ENCODE results near the gene RSPH3. TPM values are rescaled to one million over a fixed set of nuclear protein-coding genes. Genes with fewer than 3 reads are reported as not detected.

RSPH3 gene
- total RNA-seq, 1 experiment from 2014 or later = 3.0 TPM

DNA sequence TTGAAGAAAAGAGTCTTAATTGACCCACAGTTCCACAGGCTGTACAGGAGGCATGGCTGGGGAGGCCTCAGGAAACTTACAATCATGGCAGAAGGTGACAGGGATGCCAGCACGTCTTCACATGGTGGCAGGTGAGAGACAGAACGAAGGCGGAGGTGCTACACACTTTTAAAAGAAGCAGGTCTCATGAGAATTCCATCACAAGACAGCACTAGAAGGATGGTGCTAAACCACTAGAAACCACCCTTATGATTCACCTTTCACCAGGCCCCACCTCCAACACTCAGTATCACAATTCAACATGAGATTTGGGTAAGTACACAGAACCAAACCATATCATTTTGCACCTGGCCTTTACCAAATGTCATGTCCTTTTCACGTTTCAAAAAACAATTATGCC is 23.9 kb upstream of the RSPH3 start:
- H3K9me3 ChIP-seq = peaks cover 6% of the 10 kb centered on the region; the same call in 1 of the 2 replicates
- CTCF ChIA-PET = no interaction called here
- no peak for TF ChIP-seq CTCF (IDR thresholded peaks at IDR 0.05; ENCODE audit: insufficient read depth in 1 of 2, low read depth in 1 of 2, low read length in 1 of 2, severe bottlenecking in 1 of 2, unreplicated experiment in 1 of 2)
- no peak overlapping the region for H3K4me3 ChIP-seq (ENCODE audit: low read depth, low read length)
- intact Hi-C loops (cut with micrococcal nuclease; ENCODE audit: unreplicated experiment) = no loop called here
- Mint-ChIP-seq H3K27ac (ENCODE audit: unreplicated experiment) (no peak overlapping the region), H3K9me3 (ENCODE audit: unreplicated experiment) (peaks cover 43% of the 10 kb centered on the region), H3K36me3 (ENCODE audit: insufficient read depth, unreplicated experiment) (no peaks in the 10 kb centered on the region), H3K4me1 (ENCODE audit: low read depth, unreplicated experiment) (peaks cover 1% of the 10 kb centered on the region), H3K4me3 (ENCODE audit: unreplicated experiment) (no peak overlapping the region), H3K27me3 (ENCODE audit: insufficient read depth, unreplicated experiment) (peaks cover 8% of the 10 kb centered on the region)
- H3K27me3 ChIP-seq (replicated peaks; ENCODE audit: control insufficient read depth, insufficient read depth, low read length) = no peaks in the 10 kb centered on the region
- no TSS peak for BruUV-seq (replicated peaks)
- no peak for DNase-seq
- H3K36me3 ChIP-seq (ENCODE audit: control insufficient read depth, insufficient read depth, low read length) = no peaks in the 10 kb centered on the region
- H3K4me1 ChIP-seq = no peaks in the 10 kb centered on the region; the same call in 1 of the 2 replicates
- POLR2A ChIA-PET = no interaction called here

GRCh38 chr6:159020011-159020410 is 20.0 kb upstream of the RSPH3 start:
- CTCF ChIA-PET = no interaction called here
- BruUV-seq (replicated peaks) = no TSS peak
- H3K4me1 Mint-ChIP-seq (ENCODE audit: low read depth, unreplicated experiment) = peaks cover 7% of the 10 kb centered on the region
- TF ChIP-seq CTCF (IDR thresholded peaks at IDR 0.05; ENCODE audit: insufficient read depth in 1 of 2, low read depth in 1 of 2, low read length in 1 of 2, severe bottlenecking in 1 of 2, unreplicated experiment in 1 of 2) = no peak
- H3K4me3 ChIP-seq (ENCODE audit: low read depth, low read length) = no peak overlapping the region
- no peaks in the 10 kb centered on the region for H3K36me3 Mint-ChIP-seq (ENCODE audit: insufficient read depth, unreplicated experiment)
- H3K36me3 ChIP-seq (ENCODE audit: control insufficient read depth, insufficient read depth, low read length) = no peaks in the 10 kb centered on the region
- no peak for DNase-seq
- H3K27ac Mint-ChIP-seq (ENCODE audit: unreplicated experiment) = no peak overlapping the region
- no peaks in the 10 kb centered on the region for H3K27me3 ChIP-seq (replicated peaks; ENCODE audit: control insufficient read depth, insufficient read depth, low read length)
- H3K4me1 ChIP-seq = peaks cover 12% of the 10 kb centered on the region
- H3K9me3 ChIP-seq = peaks cover 7% of the 10 kb centered on the region
- peaks cover 37% of the 10 kb centered on the region for H3K9me3 Mint-ChIP-seq (ENCODE audit: unreplicated experiment)
- no peak overlapping the region for H3K4me3 Mint-ChIP-seq (ENCODE audit: unreplicated experiment)
- POLR2A ChIA-PET = no interaction called here
- no peaks in the 10 kb centered on the region for H3K27me3 Mint-ChIP-seq (ENCODE audit: insufficient read depth, unreplicated experiment)
- intact Hi-C loops (cut with micrococcal nuclease; ENCODE audit: unreplicated experiment) = no loop called here

- ChIA-PET POLR2A (no interaction called here), CTCF (interaction anchor here (1.0 to 2.1 kb wide), 2 partner anchors 9 to 116 kb away, joined by 3 to 6 read pairs; no protein-coding TSS in a partner anchor)
- Mint-ChIP-seq H3K4me3 (ENCODE audit: unreplicated experiment) (no peak overlapping the region), H3K36me3 (ENCODE audit: insufficient read depth, unreplicated experiment) (no peaks in the 10 kb centered on the region), H3K4me1 (ENCODE audit: low read depth, unreplicated experiment) (peaks cover 7% of the 10 kb centered on the region), H3K27me3 (ENCODE audit: insufficient read depth, unreplicated experiment) (no peaks in the 10 kb centered on the region), H3K27ac (ENCODE audit: unreplicated experiment) (no peak overlapping the region), H3K9me3 (ENCODE audit: unreplicated experiment) (peaks cover 20% of the 10 kb centered on the region)
- peaks cover 12% of the 10 kb centered on the region for H3K4me1 ChIP-seq
- peaks cover 4% of the 10 kb centered on the region; the same call in 1 of the 2 replicates for H3K9me3 ChIP-seq
- no peaks in the 10 kb centered on the region for H3K27me3 ChIP-seq (replicated peaks; ENCODE audit: control insufficient read depth, insufficient read depth, low read length)
- no peaks in the 10 kb centered on the region for H3K36me3 ChIP-seq (ENCODE audit: control insufficient read depth, insufficient read depth, low read length)
- DNase-seq = no peak
- H3K4me3 ChIP-seq (ENCODE audit: low read depth, low read length) = no peak overlapping the region
- BruUV-seq (replicated peaks) = no TSS peak
- no peak for TF ChIP-seq CTCF (IDR thresholded peaks at IDR 0.05; ENCODE audit: insufficient read depth in 1 of 2, low read depth in 1 of 2, low read length in 1 of 2, severe bottlenecking in 1 of 2, unreplicated experiment in 1 of 2)
- intact Hi-C loops (cut with micrococcal nuclease; ENCODE audit: unreplicated experiment) = no loop called here
Observed at GRCh38 chr6:159017757-159018559, 18.0 kb upstream of the RSPH3 start.
